Skin epidermis (tissue), 12 donors: ENCODE measurements around the gene SHLD1.
A peak's percentile ranks its signal among the peaks of the same experiment; 100 is the strongest.

Experiments used
- H3K27ac ChIP-seq, 21 experiments: fragments of 200-600 bp; sonication (generic) in 11 of 21; one replicate each; pipeline ENCODE4 v1.5.0; 2020; ENCODE audit warnings: mild to moderate bottlenecking in 3 of 21, inconsistent platforms in 2 of 21, moderate library complexity in 2 of 21
- H3K4me3 ChIP-seq, 7 experiments: fragments of 200-600 bp; sonication (generic) in 2 of 7; one replicate each; pipeline ENCODE4 v1.5.0; 2020; ENCODE audit warnings: inconsistent platforms in 2 of 7, mild to moderate bottlenecking in 2 of 7, moderate library complexity in 1 of 7

The SHLD1 gene

DNA sequence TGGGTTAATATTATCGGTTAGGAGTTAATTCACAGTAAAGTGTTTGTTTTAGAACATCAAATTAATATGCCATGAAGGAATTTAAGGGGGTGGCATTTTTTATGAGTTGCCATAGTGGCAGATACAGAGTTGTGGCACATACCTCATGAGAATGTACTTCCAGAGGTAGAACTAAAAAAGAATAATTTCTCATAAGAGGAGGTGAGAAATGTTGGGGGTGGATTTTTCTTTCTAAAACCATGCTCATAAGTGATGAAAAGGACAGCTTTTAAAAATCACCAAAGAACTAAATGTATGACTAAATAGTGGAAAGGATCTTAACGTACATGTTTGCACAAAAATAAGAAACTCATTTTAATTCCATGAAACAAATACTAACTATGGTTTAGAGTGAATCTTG is 58.7 kb downstream of the SHLD1 start:
- Histone ChIP-seq H3K4me3 (no peak overlapping the region), H3K27ac (no peak overlapping the region)

DNA sequence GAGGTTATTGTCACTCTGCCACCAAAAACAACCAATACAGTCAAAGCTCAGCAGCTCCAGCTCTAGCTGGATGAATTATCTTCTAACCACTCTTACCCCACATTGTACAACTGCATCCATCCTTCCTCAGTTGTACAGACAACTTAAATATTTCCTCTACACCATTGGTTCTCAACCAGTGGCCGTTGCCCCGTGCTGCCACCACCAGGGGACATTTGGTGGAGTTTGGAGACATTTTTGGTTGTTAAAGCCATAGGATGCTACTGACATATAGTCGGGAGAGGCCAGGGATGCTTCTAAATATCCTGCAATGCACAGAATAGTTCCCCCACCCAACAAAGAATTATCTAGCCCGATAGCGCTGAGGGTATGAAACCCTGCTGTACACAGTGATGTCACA is 59.3 kb downstream of the SHLD1 start:
- no peak overlapping the region for H3K4me3 ChIP-seq
- H3K27ac ChIP-seq: no peak overlapping the region

DNA sequence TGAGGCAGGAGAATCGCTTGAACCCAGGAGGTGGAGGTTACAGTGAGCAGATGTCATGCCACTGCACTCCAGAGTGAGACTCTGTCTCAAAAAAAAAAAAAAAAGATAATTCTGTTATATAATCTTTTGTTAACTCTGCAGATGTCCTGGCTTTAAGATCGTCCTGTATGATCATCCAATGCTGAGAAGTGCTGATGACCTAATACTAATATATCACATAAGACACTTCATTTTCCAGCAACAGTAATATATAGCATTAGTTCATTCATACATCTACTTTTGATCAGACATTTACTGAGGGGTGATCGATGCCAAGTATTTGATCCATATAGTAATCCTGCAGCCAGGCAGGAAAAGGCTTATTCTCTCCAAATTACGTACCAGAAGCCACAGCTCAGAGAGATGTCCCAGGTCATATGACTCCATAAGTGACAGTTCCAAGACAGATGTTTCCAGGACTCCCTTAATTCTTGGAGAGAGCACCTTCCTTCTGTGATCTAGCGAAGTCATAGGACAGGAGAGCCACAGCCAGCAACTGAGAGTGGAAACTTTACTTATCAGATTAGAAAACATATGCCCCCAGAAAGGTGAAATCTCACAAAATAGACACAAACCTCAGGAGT is 60.7 kb downstream of the SHLD1 start:
- Histone ChIP-seq H3K27ac (no peak overlapping the region), H3K4me3 (no peak overlapping the region)

- Histone ChIP-seq H3K4me3 (no peak overlapping the region), H3K27ac (no peak overlapping the region)
Observed at GRCh38 chr20:5811746-5812145, 61.5 kb downstream of the SHLD1 start.

DNA sequence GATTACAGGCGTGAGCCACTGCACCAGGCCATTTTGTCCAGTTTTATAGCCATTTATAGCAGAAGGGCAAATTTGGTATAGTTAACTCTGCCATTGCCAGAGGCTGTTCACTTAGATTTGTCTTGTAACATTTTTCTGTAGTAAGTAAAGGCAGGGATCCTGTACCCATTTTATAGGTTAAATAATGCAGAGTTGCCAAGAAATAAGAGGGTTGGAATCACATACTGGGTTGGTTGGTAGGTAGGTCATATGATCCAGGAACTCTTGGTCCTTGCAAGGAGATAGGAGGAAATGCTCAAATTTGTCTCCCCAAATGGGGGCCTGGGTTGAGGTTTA is 68.1 kb downstream of the SHLD1 start:
- Histone ChIP-seq H3K27ac (no peak overlapping the region), H3K4me3 (no peak overlapping the region)

DNA sequence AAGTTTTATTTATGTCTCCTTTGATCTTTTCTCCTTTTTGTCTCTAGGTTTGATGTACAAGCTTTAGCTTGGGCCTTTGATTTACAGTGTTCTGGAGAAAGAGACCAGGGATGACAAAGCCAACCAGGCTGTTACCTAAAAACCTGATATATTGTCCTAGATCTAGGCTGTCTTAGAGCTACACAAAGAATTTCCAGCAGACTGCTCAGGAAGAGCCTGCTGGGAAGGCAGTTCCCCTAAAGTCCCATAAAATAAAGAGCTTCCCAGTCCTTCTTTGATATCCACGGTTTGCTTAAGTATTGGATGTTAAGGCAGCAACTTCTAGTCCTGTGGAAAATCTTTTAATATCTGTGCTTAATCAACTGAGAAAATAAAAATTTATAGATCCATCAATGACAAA is 70.5 kb downstream of the SHLD1 start:
- Histone ChIP-seq H3K27ac (no peak overlapping the region), H3K4me3 (no peak overlapping the region)

DNA sequence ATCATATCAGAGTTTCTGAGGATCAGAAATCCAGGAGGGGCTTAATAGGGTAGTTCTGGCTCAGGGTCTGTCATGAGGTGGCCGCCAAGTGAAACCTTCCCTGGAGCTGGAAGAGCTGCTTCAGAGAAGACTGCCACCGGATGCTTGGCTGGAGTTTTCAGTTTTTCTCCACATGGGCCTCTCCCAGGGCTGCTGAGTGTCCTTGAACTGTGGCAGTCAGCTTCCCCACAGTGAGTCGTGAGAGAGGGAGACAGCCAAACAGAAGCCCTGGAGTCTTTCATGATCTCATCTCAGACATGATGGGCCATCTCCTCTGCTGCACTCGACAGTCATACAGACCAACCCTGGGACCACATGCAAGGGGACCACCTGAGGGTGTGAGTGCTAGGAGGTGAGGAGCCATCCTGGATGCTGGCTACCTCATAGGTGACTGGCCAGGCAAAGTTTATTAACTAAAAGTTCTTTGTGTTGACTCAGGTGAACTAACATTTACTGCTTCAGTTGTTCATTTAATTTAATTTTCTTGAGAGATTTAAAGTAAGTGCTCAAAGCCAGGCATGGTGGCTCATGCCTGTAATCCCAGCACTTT is 71.5 kb downstream of the SHLD1 start:
- no peak overlapping the region for H3K4me3 ChIP-seq
- H3K27ac ChIP-seq: no peak overlapping the region

DNA sequence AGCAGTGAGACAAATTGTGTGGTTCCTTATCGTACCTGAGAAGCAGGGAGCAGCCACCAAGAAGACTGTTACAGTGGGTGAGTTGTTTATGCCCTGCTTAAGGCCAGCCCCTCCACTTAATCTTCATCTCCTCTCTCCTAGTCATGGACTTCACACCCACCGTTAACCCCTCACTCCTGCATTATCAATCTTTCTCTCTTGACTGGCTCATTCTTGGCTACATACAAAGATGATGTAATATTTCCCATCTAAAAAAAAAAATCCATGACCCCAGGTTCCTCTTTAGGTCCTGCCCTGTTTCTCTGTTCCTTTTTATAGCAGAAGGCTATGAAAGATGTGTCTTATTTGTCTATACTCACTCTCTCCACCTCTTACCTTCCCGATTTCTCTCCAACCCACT is 72.4 kb downstream of the SHLD1 start:
- no peak overlapping the region for H3K27ac ChIP-seq
- no peak overlapping the region for H3K4me3 ChIP-seq

GRCh38 chr20:5825130-5825719 is 75.0 kb downstream of the SHLD1 start:
- Histone ChIP-seq H3K27ac (no peak overlapping the region), H3K4me3 (no peak overlapping the region)

- Histone ChIP-seq H3K27ac (no peak overlapping the region), H3K4me3 (no peak overlapping the region)
Observed at GRCh38 chr20:5827098-5827853, 77.1 kb downstream of the SHLD1 start.

GRCh38 chr20:5827861-5828260 is 77.7 kb downstream of the SHLD1 start:
- no peak overlapping the region for H3K27ac ChIP-seq

GRCh38 chr20:5829241-5829809 is 79.1 kb downstream of the SHLD1 start:
- no peak overlapping the region for H3K27ac ChIP-seq
- no peak overlapping the region for H3K4me3 ChIP-seq

More at GRCh38 chr20:5827861-5828260, 77.7 kb downstream of the SHLD1 start:
- H3K4me3 ChIP-seq: no peak overlapping the region

DNA sequence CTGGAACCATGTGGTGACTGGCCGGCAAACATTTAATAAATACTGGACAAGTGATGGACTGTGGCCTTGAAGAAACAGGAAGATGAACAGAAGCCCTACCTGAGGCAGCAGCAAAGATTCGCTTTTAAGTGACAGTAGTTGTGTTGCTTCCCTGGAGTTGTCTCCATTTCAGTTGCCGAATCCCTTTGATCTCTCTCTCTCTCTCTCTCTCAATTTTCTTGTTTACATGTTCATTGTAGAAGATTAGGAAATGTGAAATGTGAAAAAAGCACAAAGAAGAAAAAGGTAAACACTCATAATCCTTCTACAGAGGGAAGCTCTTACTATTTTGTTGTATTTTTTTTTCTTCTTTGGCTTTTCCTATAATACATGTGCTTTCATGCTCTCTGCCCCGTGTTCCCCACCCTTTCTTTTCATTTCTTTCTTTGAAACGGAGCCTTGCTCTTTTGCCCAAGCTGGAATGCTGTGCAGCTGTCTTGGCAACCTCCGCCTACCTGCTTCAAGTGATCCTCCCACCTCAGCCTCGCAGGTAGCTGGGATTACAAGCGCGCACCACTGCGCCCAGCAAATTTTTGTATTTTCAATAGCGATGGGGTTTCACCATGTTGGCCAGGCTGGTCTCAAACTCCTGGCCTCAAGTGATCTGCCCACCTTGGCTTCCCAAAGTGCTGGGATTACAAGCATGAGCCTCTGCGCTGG is 81.5 kb downstream of the SHLD1 start:
- H3K27ac ChIP-seq: no peak overlapping the region

GRCh38 chr20:5833309-5833941 is 83.2 kb downstream of the SHLD1 start:
- no peak overlapping the region for H3K27ac ChIP-seq
- H3K4me3 ChIP-seq: no peak overlapping the region

More for the DNA sequence above, 81.5 kb downstream of the SHLD1 start:
- no peak overlapping the region for H3K4me3 ChIP-seq

GRCh38 chr20:5834436-5835005 is 84.3 kb downstream of the SHLD1 start:
- no peak overlapping the region for H3K4me3 ChIP-seq
- peak overlapping the region in 4 of 21 experiments; percentile 40 to 69 (median 52) for H3K27ac ChIP-seq

DNA sequence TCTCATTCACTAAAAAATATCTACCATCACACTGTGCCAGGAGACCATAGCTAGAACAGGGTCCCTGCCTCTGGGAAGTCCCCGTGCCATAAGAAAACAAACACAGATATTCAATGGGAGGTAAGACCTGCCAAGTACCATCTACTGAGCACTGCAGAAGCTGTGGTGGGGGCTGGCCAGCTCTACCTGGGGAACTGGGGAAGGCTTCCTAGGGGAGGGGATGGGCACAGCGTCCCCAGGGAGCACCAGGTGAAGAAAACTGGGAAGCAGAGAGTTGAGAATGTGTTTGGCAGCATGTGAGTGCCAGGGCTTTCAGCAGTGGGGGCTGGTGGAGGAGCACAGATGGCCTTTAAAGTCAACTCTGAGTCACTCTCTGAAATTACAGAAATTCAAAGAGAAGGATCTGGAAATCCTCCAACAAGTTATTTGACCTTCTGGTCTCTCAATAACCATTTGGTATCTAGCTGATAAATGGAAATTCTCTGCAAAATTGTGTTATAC is 85.2 kb downstream of the SHLD1 start:
- Histone ChIP-seq H3K27ac (peak overlapping the region in 10 of 21 experiments; percentile 23 to 69 (median 46)), H3K4me3 (no peak overlapping the region)

DNA sequence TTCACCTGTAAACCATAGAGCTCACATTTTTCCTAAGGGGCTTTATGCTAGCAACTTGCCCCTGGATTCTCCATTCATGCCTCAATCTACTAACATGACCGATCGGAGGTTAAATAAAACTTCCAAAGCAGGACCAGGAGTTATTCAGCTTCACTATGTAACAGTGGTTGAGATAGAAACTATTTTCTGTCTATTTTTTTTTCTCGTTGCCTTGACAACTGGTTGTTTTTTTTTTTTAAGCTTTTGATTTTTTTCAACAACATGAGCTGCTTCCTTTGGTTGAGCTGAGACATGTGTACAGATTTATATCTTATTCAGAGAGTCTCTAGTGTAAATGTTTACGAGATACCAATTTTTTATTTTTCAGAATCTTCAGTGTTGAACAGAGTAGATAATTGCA is 85.7 kb downstream of the SHLD1 start:
- H3K4me3 ChIP-seq: no peak overlapping the region
- H3K27ac ChIP-seq: peak overlapping the region in 10 of 21 experiments; percentile 23 to 69 (median 46)

- Histone ChIP-seq H3K27ac (peak overlapping the region in 5 of 21 experiments; percentile 42 to 64 (median 57)), H3K4me3 (no peak overlapping the region)
Observed at GRCh38 chr20:5836569-5836968, 86.4 kb downstream of the SHLD1 start.
